Hepatic stellate cell (primary cell): ENCODE measurements around the gene FCGR2B.
"Not testable (repeated sequence)": the region's sequence is repeated elsewhere in the genome, so short reads cannot be mapped to it uniquely, and the experiment has no call there.

ENCODE experiments used
- DNase-seq: peaks from one replicate; pipeline ENCODE4 v3.0.0; 2011; ENCODE audit warnings: low spot score

The FCGR2B gene

DNA sequence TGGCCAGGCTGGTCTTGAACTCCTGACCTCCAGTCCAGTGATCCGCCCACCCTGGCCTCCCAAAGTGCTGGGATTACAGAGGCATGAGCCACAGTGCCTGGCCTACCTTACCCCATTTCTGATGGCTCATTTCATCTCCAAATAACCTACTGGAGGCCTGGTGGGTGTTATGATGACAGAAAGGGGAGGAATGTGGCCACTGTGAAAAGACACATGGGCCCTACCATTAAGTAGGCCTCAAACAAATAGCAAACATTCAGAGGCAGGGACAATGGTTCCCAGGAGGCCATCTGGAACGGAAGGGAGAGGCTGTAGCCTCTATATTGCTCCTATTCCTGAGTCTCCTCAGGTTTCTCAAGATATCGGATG lies 43.2 kb downstream of the FCGR2B start:
- DNase-seq: no peak

- DNase-seq: peak; percentile 63
These were observed 43.8 kb downstream of the FCGR2B start, which contains the start of gene FCRLA for GRCh38 chr1:161706482-161707347. TSS of gene FCRLA (plus strand) at chr1:161707229. CDS start at chr1:161707265, 36 bp downstream.

GRCh38 chr1:161707503-161707902 lies 44.6 kb downstream of the FCGR2B start:
- DNase-seq: no peak

DNA sequence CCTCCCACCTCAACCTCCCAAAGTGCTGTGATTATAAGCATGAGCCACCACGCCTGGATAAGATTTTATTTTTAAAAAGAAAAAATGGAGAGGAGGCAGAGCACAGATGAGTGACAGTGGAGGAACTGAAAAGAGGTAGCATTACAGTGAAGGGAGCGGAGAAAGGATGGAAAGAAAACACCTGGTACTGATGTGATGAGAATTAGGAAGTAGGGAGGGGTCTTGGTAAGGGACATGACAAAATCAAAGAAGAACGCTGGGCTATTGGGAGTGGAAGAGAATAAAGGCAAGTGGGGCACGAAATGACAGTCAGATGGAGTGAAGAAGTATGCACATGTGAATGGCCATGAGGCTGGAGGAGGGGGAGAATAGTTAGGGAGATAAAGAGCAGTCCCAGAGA lies 46.4 kb downstream of the FCGR2B start:
- DNase-seq: no peak

GRCh38 chr1:161710560-161710959 lies 47.6 kb downstream of the FCGR2B start:
- DNase-seq: no peak

GRCh38 chr1:161718559-161719324 lies 55.8 kb downstream of the FCGR2B start:
- DNase-seq: no peak

- no peak for DNase-seq
These were observed 56.3 kb downstream of the FCGR2B start for GRCh38 chr1:161719325-161719611.

GRCh38 chr1:161720422-161720821 lies 57.5 kb downstream of the FCGR2B start:
- no peak for DNase-seq

DNA sequence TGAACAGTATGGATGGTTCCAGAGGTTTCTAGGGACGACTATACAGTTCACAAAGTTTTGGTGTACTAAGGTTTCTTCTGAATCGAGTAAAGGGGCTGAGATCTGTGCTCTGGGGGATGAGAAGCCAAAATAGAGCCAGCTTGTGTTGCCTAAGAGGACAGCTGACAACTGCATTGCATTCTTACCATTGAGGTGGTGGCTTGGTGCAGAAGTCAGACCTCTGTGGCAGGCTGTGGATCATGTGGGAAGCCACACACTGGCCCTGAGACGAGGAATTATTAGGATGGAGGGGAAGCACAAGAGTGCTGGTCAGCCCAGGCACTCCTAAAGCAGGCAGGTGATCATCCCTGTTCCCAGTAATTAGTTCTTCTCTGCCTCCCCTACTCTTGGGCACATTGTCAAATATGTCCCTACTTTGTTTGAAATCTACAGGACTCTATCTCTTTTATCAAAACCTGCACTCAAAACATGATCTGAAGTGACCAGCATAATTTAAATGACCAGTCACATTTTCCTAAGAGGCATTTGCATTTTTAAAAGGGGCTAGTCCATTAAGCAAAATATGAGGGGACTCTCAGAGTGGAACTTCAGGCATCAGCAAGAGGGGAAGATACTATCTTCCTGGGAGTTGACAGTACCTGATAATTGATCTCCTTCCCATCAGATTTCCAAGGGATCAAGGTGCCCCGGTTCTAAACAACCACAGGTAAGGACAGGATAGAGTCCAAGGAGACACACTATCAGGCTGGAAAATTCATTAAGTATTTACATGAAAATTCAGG lies 58.2 kb downstream of the FCGR2B start, which contains the start of gene FCRLB:
TSS of gene FCRLB (plus strand) at position 589 of the 782 bp plus-strand sequence. CDS start 1,129 bp downstream, outside the sequence.
- no peak for DNase-seq

- DNase-seq: peak; percentile 86
These were observed 58.9 kb downstream of the FCGR2B start for GRCh38 chr1:161721738-161722343.

DNA sequence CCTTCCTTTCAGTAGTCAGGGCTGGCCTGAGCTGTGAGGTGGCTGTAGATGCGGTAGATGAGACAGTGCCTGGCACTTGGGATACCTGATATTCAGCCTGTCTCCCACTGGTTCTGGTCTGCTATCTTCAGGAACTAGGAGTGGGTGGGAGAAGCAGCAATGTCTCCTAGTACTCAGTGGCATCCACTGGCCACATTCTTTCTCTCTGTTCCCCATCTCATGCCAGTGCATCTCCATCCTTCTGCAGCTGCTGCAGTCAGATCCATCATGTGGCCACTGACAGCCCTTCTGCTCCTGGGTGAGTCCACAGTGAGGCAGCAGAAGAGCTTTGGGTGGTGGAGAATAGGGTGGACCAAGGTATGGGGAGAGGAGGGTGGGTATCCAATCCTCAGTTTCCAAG lies 59.5 kb downstream of the FCGR2B start:
- DNase-seq: no peak

DNA sequence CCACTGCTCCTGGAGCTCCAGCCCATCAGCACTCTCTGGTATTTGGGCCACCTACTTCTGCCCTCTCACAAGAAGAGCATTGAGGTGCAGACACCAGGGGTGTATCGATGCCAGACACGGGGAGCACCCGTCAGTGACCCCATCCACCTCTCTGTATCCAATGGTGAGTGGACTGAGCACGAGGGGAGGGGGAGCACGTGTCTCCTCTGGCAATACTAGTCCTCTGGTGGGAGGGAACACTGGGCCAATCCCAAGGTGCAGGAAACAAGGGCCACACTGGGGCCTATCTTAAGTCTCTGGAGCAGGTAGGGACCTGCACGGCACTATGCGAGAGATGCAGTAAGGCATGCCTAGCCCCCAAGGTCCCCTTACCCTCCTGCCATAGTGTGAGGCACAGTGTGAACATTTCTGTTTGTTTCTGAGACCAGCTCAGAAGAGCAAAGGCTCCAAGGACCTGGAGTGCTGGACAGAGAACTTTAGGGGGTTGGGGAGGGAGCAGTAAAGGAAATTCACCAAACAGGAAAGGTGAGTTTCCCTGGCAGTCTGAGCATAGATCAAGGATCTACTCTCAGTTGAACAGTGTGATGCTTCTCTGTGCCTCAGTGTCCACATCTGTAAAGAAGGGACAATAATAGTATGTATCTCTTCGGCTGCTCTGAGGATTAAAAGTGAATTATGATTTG lies 60.7 kb downstream of the FCGR2B start:
- DNase-seq: no peak

- not testable (repeated sequence) for DNase-seq
These were observed 62.4 kb downstream of the FCGR2B start for GRCh38 chr1:161725258-161725907.

DNA sequence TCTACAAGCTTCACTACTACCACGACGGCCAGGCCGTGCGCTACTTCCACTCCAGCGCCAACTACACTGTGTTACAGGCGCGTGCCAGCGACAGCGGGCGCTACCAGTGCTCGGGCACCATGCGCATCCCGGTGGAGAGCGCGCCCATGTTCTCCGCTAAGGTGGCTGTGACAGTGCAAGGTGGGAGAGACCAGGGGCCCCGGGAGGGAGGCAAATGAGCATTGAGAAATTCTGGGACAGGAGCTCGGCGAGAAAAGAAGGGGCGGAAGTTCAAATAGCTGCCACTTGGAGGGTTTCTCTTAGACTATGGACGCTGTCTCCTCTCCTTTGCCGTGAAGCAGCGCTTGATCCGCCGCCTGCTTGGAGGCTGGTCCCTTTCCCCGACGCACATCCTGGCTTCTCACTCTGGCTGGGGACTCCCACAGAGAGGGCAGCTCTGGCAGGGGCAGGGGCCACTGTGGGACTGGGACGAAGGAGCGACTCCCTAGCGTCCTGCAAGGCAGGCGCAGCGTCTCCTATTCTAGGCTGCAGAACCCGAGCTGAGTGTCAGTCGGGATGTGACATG lies 63.0 kb downstream of the FCGR2B start:
- DNase-seq: peak; percentile 45

DNA sequence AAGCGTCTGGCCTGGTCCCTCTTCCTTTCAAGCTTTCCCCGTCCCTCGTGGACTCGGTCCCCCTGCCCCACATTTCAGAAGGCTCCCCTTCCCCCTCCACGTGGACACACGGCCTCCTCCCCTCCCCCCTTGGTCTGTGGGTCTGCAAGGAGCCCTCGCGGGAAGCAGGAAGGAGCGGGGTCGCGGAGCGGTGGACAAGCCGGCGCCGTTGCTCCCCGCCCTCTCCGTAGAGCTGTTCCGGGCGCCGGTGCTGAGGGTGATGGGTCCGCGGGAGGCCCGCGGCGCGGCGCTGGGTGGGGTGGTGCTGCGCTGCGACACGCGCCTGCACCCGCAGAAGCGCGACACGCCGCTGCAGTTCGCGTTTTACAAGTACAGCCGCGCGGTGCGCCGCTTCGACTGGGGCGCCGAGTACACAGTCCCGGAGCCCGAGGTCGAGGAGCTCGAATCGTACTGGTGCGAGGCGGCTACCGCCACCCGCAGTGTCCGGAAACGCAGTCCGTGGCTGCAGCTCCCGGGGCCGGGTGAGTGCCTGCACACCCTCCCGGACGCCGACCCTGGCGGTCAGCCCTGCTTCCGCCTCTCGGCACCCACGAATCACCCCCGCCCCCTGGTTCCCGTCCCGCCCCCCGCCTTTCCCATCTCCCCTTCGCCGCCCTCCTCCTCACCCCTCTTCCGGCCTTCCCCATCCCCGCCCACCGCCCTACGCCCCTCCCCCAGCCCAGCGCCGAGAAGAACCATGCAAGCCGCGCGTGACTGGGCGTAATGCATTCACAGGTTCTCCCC lies 63.7 kb downstream of the FCGR2B start:
- DNase-seq: peak; percentile 68

GRCh38 chr1:161727256-161727924 lies 64.4 kb downstream of the FCGR2B start:
- DNase-seq: peak; percentile 46
